Inferior parietal cortex (tissue), 1 donor: Measurements from ENCODE around the gene SNRNP40.
"Not testable (repeated sequence)": the region's sequence is repeated elsewhere in the genome, so short reads cannot be mapped to it uniquely, and the experiment has no call there.

Experiments
- DNase-seq: peaks from one replicate; pipeline ENCODE4 v3.0.0-alpha.2; 2016; ENCODE audit errors: extremely low spot score

The SNRNP40 gene

GRCh38 chr1:31282426-31282825 lies 14.2 kb downstream of the SNRNP40 start:
- DNase-seq = not testable (repeated sequence)

DNA sequence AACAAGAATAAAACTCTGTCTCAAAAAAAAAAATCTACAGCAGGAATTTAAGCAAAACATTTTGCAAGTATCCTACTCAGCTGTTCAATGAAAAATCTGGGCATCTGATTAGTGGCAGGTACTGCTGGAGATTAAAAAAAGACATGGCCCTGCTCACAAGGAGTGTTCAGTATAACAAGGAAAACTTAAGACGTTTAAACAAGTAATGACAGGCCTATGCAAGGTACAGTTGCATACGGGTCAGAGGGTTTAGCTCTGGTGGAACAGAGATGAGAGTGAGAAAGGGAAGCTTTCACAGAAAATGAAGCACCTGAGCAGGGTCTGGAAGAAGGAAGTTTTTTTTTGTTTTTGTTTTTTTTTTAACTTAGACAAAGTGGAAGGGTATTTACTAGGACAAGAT lies 23.0 kb downstream of the SNRNP40 start:
- no peak for DNase-seq

GRCh38 chr1:31272369-31272768 lies 24.2 kb downstream of the SNRNP40 start:
- DNase-seq = no peak

- DNase-seq = no peak
These were observed 30.0 kb downstream of the SNRNP40 start for GRCh38 chr1:31266547-31266946.

DNA sequence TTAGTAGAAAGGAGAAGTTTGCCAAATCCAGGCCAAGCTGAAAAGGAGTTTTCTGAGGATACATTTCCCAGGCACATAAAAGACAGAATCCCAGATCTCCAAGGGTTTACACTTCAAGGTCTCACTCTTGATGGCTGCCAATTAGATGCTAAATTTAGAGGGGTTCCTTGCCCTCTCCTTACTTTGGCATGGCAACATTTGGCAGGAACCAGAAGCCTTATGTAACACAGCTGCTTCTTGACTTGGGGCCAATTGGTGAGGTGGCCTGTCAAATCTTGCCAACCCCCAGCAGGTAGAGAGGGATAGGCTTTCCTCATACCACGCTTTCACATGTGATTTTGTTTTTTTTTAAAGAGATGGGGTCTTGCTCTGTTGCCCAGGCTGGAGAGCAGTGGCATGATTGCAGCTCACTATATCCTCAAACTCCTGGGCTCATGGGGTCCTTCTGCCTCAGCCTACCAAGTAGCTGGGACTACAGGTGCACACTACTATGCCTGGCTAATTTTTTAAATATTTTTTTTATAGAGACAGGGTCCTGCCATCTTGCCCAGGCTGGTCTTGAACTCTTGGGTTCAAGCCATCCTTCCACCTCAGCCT lies 31.7 kb downstream of the SNRNP40 start:
- DNase-seq = no peak

- DNase-seq = no peak
These were observed 33.2 kb downstream of the SNRNP40 start for GRCh38 chr1:31263408-31263807.

DNA sequence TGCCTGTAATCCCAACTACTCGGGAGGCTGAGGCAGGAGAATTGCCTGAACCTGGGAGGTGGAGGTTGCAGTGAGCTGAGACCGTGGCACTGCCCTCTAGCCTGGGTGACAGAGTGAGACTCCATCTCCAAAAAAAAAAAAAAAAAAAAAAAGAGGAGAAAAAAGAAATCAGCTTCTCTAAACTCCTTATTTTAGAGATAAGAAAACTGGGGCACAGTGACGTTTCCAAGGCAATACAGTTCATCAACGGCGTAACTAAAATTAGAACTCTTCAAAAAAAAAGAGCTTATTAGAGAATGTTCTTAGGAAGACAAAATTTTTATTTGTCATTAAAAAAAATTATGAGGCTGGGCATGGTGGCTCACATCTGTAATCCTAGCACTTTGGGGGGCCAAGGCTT lies 34.2 kb downstream of the SNRNP40 start:
- not testable (repeated sequence) for DNase-seq

GRCh38 chr1:31261916-31262315 lies 34.7 kb downstream of the SNRNP40 start:
- DNase-seq = no peak

- no peak for DNase-seq
These were observed 36.8 kb downstream of the SNRNP40 start for GRCh38 chr1:31259746-31260145.

DNA sequence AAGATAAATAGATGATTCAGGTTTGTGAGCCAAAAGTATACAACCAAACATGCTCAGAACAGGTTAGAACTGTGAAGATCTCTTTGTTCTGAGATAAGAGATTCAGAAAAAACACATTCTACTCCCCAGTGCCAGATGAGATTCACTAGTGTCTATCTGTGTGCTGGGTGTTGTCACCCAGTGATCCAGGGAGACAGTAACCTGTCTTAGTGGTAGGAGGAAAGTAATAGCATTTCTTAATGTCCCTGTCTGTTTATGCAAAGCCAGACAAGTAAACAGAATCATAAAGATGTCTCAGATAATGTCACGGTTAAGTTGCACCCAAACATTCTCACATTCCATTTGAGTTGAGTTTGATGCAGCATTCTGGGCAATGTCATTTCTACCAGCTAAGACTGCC lies 38.0 kb downstream of the SNRNP40 start:
- no peak for DNase-seq

GRCh38 chr1:31257213-31257612 lies 39.4 kb downstream of the SNRNP40 start:
- no peak for DNase-seq

GRCh38 chr1:31249854-31250253 lies 46.7 kb downstream of the SNRNP40 start:
- DNase-seq = no peak

DNA sequence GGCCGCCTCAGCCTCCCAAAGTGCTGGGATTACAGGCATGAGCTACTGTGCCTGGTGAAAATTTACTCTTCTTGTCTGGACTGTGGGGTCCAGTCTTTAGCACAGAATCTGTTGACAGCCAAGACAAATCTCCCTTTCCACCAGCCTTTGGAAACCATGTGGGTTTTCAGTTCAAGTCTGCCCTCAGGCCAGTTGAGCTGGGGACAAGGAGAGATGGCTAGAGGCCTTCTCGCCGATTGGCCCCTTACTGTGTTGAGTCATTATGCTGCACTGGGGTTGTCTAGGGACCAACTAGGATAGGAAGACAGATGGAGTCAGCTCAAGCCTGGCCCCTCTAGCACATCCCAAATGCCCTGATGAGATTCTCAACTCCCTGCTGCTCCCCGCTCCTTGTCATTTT lies 48.3 kb downstream of the SNRNP40 start:
- DNase-seq = no peak

GRCh38 chr1:31244326-31244725 lies 52.3 kb downstream of the SNRNP40 start:
- DNase-seq = no peak

DNA sequence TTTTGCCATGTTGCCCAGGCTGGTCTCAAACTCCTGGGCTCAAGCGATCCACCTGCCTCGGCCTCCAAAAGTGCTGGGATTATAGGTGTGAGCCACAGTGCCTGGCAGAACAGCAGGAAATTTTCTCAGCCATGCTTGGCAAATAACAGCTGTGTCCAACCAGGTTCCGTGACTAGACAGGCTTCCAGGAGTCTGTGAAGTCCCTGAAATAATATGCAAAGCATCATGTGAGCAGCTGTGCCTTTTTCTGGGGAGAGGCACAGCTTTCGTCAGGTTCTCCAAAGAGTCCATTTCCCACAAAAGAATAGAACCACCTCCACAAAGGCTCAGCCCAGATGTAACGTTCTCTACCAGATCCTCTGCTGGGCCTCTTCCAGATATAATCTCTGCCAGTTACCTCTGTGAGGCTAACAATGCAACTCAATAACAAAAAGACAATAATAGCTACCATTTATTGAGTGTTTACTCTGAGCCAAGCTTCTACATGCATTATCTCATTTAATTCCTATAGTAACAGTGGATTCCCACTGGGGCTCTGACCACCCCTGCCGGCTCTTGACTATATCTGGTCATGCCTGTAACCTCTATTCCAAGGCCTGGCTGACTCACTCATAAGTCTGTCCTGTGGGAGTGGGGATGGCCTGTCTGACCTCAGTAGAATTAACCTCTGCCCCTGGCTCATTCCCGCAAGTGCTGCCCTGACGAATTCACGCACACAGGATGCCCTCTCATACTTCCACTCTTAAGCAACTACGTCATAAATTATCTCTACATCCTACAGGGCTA lies 52.9 kb downstream of the SNRNP40 start:
- DNase-seq = peak; percentile 45

- no peak for DNase-seq
These were observed 55.3 kb downstream of the SNRNP40 start for GRCh38 chr1:31241321-31241720.

DNA sequence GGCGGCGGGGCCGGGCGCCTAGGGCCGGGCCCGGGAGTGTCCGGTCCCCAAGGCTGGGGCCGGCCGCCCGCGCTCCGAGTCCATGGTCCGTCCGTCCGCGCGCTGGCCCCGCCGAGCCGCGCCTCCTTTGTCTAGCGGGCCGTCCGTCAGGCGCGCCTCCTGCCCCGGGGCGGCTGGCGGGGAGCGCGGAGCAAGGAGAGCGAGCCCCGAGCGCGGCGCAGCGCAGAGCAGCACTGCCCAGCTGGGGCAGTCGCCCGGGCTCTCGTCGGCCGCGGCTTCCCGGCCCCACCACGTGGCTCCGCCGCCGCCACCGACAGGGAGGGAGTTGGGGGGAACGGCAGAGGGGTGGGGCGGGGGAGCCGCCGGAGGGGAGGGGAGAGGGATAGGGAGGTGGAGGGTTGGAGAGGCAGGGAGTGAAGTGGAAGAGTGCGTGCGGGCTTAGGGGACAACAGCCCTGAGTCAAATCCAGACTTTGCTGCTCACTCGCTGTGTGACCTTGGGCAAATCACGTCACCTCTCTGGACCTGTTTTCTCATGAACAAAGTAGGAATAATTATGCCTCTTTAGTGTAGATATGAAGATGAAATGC lies 56.8 kb downstream of the SNRNP40 start, which contains the start of gene NKAIN1:
NKAIN1 (minus strand) TSS at position 235 of the 589 bp plus-strand sequence. CDS start 340 bp downstream, outside the sequence.
- DNase-seq = no peak

DNA sequence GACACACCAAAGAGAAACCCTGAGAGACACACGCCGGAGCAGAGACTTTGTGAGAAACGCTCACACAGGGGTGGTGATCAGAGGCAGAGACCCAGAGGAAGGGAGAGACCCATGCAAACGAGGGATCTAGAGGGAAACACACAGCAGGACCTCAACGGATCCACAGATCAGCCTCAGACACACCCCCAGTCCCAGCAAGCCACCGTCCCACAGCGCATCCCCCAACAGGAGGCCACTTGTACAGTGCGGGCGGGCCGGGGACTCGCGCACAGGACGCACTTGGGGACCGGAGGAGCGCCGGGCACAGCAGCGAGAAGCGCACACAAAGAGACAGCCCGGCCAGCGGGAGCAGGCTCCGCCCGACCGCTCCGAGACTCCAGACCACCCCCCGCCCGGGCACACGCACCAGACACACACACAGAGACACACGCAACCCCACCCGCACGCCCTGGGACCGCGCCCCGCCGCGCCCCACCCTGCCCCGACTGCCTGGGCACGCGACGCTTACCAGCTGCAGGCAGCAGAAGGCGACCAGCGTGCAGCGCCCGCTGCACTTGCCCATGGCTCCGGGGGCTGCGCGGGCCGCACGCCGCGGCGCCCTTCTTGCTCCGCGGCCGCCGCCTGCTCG lies 57.5 kb downstream of the SNRNP40 start:
- DNase-seq = no peak

DNA sequence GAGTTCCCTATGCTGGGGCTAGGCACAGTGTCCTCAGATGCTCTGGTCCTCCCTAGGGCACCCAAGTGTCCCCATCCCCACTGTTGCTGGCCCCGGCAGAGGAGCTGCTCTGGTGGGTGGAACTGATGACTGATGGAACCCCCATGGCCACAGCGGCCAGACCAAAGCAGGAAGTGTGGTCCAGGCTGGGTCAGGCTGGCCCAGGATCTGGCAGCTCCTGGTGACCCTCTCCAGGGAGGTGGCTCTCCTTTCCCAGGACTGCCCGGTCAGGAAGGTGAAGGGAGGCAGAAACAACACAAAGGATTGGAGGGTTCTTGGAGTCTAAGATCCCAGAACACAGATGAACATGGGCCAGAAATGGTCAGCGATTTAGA lies 58.0 kb downstream of the SNRNP40 start:
- DNase-seq = no peak

GRCh38 chr1:31234870-31235269 lies 61.7 kb downstream of the SNRNP40 start:
- DNase-seq = no peak

DNA sequence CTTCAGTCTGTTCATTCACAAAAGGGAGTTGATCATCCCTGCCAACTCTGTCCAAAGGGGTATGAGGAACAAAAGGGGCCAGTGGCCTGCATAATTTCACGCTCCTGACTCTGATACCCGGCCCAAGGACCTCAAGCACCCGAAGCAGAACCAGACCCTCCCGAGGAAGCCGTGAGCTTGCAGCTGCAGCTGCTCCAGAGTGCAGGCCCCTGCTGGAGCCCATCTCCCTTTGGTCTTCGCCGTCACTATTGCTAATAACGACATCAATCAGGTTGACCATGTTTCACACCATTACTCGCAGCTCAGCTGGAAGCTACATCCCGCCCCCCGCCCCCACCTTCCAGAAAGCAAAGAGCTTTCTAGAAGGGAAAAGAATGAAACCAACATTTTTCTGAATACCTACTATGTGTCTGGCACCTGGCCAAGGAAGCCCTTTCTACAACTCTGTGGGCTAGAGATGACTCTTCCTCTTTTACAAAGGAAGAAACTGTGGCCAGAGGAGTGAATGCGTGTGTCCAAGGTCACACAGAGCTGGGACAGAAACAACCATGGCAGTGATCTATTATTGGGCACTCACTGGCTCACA lies 62.4 kb downstream of the SNRNP40 start:
- DNase-seq = no peak

- DNase-seq = no peak
These were observed 63.9 kb downstream of the SNRNP40 start for GRCh38 chr1:31232689-31233088.
